ENCODE measurements around the gene PI4K2B. TPM values are rescaled to one million over a fixed set of nuclear protein-coding genes. Genes with fewer than 3 reads are reported as not detected.

The PI4K2B gene
- total and polyA plus RNA-seq, 10 of the 15 experiments (the other 5 are each of a cell fraction or from before 2014, with no cell fraction given), result 12.9 to 55.3 (median 40.7) TPM

- TF ChIP-seq GATAD2B (conservative IDR thresholded peaks at IDR 0.05; ENCODE audit: low read depth) (no peak), BMI1 (IDR thresholded peaks at IDR 0.05; ENCODE audit: borderline replicate concordance) (no peak), SUPT20H (IDR thresholded peaks at IDR 0.05; ENCODE audit: borderline replicate concordance, control insufficient read depth, low read depth, low read length) (no peak), CBX5 (IDR thresholded peaks at IDR 0.05; ENCODE audit: low read depth) (0 out of 2 replicates have a peak, but pooled peaks have one; percentile 65), NRF1 (conservative IDR thresholded peaks at IDR 0.05; ENCODE audit: low read depth, low read length) (no peak), ZBED1 (IDR thresholded peaks at IDR 0.05; ENCODE audit: borderline replicate concordance) (no peak), CREB1 (IDR thresholded peaks at IDR 0.05; ENCODE audit: low read depth) (no peak), WRNIP1 (IDR thresholded peaks at IDR 0.05; ENCODE audit: borderline replicate concordance, low read depth, low read length) (no peak), ATF7 (IDR thresholded peaks at IDR 0.05; ENCODE audit: low read depth) (no peak), MAX (IDR thresholded peaks at IDR 0.05; ENCODE audit: low read depth, low read length) (no peak), RUNX3 (IDR thresholded peaks at IDR 0.05; ENCODE audit: low read length) (no peak), CTCF (IDR thresholded peaks at IDR 0.05 in 2 of 3, conservative IDR thresholded peaks at IDR 0.05 in 1 of 3; ENCODE audit: control insufficient read depth in 2 of 3, extremely low read depth in 1 of 3, insufficient read depth in 1 of 3, low read depth in 3 of 3, low read length in 3 of 3) (no peak), ZNF217 (IDR thresholded peaks at IDR 0.05) (peak; percentile 62; the same call in 1 of the 2 replicates), NBN (IDR thresholded peaks at IDR 0.05) (0 out of 2 replicates have a peak, but pooled peaks have one; percentile 16)
Measured at GRCh38 chr4:25233194-25233593, 639 bp upstream of the PI4K2B start (continued).
